ENCODE data around the gene BEND3. TPM values are rescaled to one million over a fixed set of nuclear protein-coding genes. Genes with fewer than 3 reads are reported as not detected.
"Not testable (repeated sequence)": the region's sequence is repeated elsewhere in the genome, so short reads cannot be mapped to it uniquely, and the experiment has no call there.

Gene BEND3
- total and polyA plus RNA-seq, 2 experiments from 2014 or later: 9.2 to 33.7 TPM

GRCh38 chr6:107118976-107119375 is 3.7 kb upstream of the BEND3 start:
- no peaks in the 10 kb centered on the region for H3K27me3 ChIP-seq (ENCODE audit: insufficient read depth)
- no peaks in the 10 kb centered on the region; the same call in 2 of the 3 replicates for H3K9me3 Mint-ChIP-seq
- H3K9me2 ChIP-seq (ENCODE audit: insufficient read depth): no peaks in the 10 kb centered on the region
- peaks cover 10% of the 10 kb centered on the region for H3K27me3 Mint-ChIP-seq (ENCODE audit: insufficient read depth, low read depth, poor library complexity)
- no peak overlapping the region for H3K4me3 ChIP-seq
- no peak overlapping the region for H3K4me3 Mint-ChIP-seq
- peak; percentile 10; the same call in 2 of the 3 replicates for ATAC-seq
- DNase-seq (ENCODE audit: low spot score): no peak
- TF ChIP-seq STAT1 (IDR thresholded peaks at IDR 0.05; ENCODE audit: unreplicated experiment) (no peak), ZNF462 (CRISPR knock-in tag; IDR thresholded peaks at IDR 0.05) (no peak), POLR2AphosphoS5 (IDR thresholded peaks at IDR 0.05; ENCODE audit: low read depth) (no peak), NANOG (IDR thresholded peaks at IDR 0.05; ENCODE audit: borderline replicate concordance) (no peak)
- peaks cover 16% of the 10 kb centered on the region for H3K4me1 ChIP-seq (ENCODE audit: insufficient read depth)
- 0 out of 2 replicates have a peak overlapping the region, but pooled peaks have one; percentile 9 for H3K4me2 ChIP-seq
- no peaks in the 10 kb centered on the region for H4K20me1 ChIP-seq (replicated peaks; ENCODE audit: insufficient read depth)
- H3K79me2 ChIP-seq (replicated peaks; ENCODE audit: insufficient read depth): peaks cover 1% of the 10 kb centered on the region
- peaks cover 32% of the 10 kb centered on the region for H3K4me1 Mint-ChIP-seq
- no peaks in the 10 kb centered on the region for H3K36me3 ChIP-seq (ENCODE audit: insufficient read depth)
- H3F3A ChIP-seq (replicated peaks; ENCODE audit: low read depth): 0 out of 2 replicates have a peak, but pooled peaks cover 5% of the 10 kb centered on the region
- H3K36me3 Mint-ChIP-seq (ENCODE audit: low read depth): peaks cover under 1% of the 10 kb centered on the region; the same call in 1 of the 3 replicates
- H2AFZ ChIP-seq: no peak overlapping the region
- peak overlapping the region; percentile 99 for H3K27ac ChIP-seq (ENCODE audit: low read depth)
- peak overlapping the region; percentile 88 for H3K27ac Mint-ChIP-seq

DNA sequence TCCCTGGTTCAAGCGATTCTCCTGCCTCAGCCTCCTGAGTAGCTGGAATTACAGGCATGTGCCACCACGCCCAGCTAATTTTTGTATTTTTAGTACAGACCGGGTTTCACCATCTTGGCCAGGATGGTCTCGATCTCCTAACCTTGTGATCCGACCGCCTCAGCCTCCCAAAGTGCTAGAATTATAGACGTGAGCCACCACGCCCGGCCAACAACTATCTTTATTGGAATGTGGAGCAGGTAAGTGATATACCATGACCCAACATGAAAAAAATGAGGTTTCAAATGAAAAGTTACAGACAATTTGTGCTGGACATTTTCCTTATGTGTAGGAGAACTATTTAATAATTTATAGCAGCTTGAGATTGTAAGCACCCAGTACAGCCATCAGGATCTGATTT is 3.2 kb upstream of the BEND3 start:
- H3K4me1 Mint-ChIP-seq: peaks cover 36% of the 10 kb centered on the region
- H3K9me3 Mint-ChIP-seq; H3K79me2 ChIP-seq (replicated peaks; ENCODE audit: insufficient read depth); DNase-seq (ENCODE audit: low spot score); H2AFZ ChIP-seq; ATAC-seq; H3F3A ChIP-seq (replicated peaks; ENCODE audit: low read depth); H3K4me3 Mint-ChIP-seq; H3K36me3 ChIP-seq (ENCODE audit: insufficient read depth); H4K20me1 ChIP-seq (replicated peaks; ENCODE audit: insufficient read depth); H3K36me3 Mint-ChIP-seq (ENCODE audit: low read depth); H3K4me3 ChIP-seq; H3K27me3 ChIP-seq (ENCODE audit: insufficient read depth); H3K9me2 ChIP-seq (ENCODE audit: insufficient read depth): not testable (repeated sequence)
- H3K27ac ChIP-seq (ENCODE audit: low read depth): peak overlapping the region; percentile 99
- 0 out of 2 replicates have a peak overlapping the region, but pooled peaks have one; percentile 9 for H3K4me2 ChIP-seq
- H3K4me1 ChIP-seq (ENCODE audit: insufficient read depth): peaks cover 21% of the 10 kb centered on the region
- peak overlapping the region; percentile 88 for H3K27ac Mint-ChIP-seq
- H3K27me3 Mint-ChIP-seq (ENCODE audit: insufficient read depth, low read depth, poor library complexity): peaks cover 15% of the 10 kb centered on the region

Data from GM23338 (cell line).